Measurements from ENCODE around the gene NEK9. TPM values are rescaled to one million over a fixed set of nuclear protein-coding genes. Genes with fewer than 3 reads are reported as not detected.
A peak's percentile ranks its signal among the peaks of the same experiment; 100 is the strongest.

Gene NEK9
- total RNA-seq, 1 donor from 2014 or later = 43.5 TPM

GRCh38 chr14:75162631-75163030 is 35.8 kb upstream of the NEK9 start:
- Histone ChIP-seq H3K27me3 (ENCODE audit: control insufficient read depth, insufficient read depth, low read length) (no peaks in the 10 kb centered on the region), H3K4me3 (ENCODE audit: low read depth, low read length) (no peak overlapping the region), H3K36me3 (ENCODE audit: control insufficient read depth, insufficient read depth, low read length) (no peaks in the 10 kb centered on the region)
- DNase-seq (ENCODE audit: low read depth) = no peak
- TF ChIP-seq, protein P1, sequence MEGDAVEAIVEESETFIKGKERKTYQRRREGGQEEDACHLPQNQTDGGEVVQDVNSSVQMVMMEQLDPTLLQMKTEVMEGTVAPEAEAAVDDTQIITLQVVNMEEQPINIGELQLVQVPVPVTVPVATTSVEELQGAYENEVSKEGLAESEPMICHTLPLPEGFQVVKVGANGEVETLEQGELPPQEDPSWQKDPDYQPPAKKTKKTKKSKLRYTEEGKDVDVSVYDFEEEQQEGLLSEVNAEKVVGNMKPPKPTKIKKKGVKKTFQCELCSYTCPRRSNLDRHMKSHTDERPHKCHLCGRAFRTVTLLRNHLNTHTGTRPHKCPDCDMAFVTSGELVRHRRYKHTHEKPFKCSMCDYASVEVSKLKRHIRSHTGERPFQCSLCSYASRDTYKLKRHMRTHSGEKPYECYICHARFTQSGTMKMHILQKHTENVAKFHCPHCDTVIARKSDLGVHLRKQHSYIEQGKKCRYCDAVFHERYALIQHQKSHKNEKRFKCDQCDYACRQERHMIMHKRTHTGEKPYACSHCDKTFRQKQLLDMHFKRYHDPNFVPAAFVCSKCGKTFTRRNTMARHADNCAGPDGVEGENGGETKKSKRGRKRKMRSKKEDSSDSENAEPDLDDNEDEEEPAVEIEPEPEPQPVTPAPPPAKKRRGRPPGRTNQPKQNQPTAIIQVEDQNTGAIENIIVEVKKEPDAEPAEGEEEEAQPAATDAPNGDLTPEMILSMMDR (IDR thresholded peaks at IDR 0.05; ENCODE audit: insufficient read depth, low read length, poor library complexity, severe bottlenecking) = peak; percentile 8

GRCh38 chr14:75158843-75159614 is 32.2 kb upstream of the NEK9 start:
- Histone ChIP-seq H3K36me3 (ENCODE audit: control insufficient read depth, insufficient read depth, low read length) (no peaks in the 10 kb centered on the region), H3K27me3 (ENCODE audit: control insufficient read depth, insufficient read depth, low read length) (no peaks in the 10 kb centered on the region), H3K4me3 (ENCODE audit: low read depth, low read length) (no peak overlapping the region)
- DNase-seq (ENCODE audit: low read depth) = no peak
- TF ChIP-seq, protein P1 (IDR thresholded peaks at IDR 0.05; ENCODE audit: insufficient read depth, low read length, poor library complexity, severe bottlenecking) = no peak

- DNase-seq (ENCODE audit: low read depth) = no peak
- TF ChIP-seq, protein P1 (IDR thresholded peaks at IDR 0.05; ENCODE audit: insufficient read depth, low read length, poor library complexity, severe bottlenecking) = no peak
- no peaks in the 10 kb centered on the region for H3K36me3 ChIP-seq (ENCODE audit: control insufficient read depth, insufficient read depth, low read length)
- no peak overlapping the region for H3K4me3 ChIP-seq (ENCODE audit: low read depth, low read length)
- no peaks in the 10 kb centered on the region for H3K27me3 ChIP-seq (ENCODE audit: control insufficient read depth, insufficient read depth, low read length)
Measured at GRCh38 chr14:75156901-75157300, 30.1 kb upstream of the NEK9 start.

DNA sequence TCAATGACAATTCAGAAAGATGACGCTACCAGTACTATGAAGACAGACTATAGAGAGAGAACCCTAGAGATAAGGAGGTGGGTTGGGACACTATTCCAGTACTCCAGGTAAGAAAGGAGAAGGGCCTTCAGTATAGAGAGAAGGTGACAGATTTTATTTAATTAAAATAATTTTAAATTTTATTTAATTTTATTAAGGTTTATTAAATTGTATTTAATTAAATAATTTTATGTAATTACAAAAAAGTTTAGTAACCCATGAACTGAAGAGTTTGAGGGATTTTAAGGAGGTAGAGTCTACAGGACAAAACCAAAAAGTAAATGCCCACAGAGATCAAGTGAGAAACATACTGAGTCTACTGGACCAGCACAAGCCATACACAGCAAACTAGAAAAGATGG is 29.3 kb upstream of the NEK9 start:
- H3K4me3 ChIP-seq (ENCODE audit: low read depth, low read length) = no peak overlapping the region
- DNase-seq (ENCODE audit: low read depth) = no peak
- no peaks in the 10 kb centered on the region for H3K27me3 ChIP-seq (ENCODE audit: control insufficient read depth, insufficient read depth, low read length)
- TF ChIP-seq, protein P1 (IDR thresholded peaks at IDR 0.05; ENCODE audit: insufficient read depth, low read length, poor library complexity, severe bottlenecking) = no peak
- no peaks in the 10 kb centered on the region for H3K36me3 ChIP-seq (ENCODE audit: control insufficient read depth, insufficient read depth, low read length)

DNA sequence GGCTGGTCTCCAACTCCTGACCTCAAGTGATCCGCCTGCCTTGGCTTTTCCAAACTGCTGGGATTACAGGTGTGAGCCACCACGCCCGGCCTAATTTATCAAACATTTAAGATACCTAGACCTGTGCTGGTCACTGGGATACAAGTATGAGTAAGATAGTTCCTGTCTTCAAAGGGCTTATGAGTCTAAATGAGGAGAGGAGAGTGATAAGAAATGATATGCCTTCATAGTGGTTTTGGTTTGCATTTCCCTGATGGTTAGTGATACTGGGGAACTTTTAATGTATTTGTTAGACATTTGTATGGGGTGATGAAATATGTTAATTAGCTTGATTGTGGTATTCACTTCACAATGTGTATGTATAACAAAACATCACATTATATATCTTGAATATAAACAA is 28.3 kb upstream of the NEK9 start:
- H3K4me3 ChIP-seq (ENCODE audit: low read depth, low read length) = no peak overlapping the region
- H3K27me3 ChIP-seq (ENCODE audit: control insufficient read depth, insufficient read depth, low read length) = no peaks in the 10 kb centered on the region
- TF ChIP-seq, protein P1 (IDR thresholded peaks at IDR 0.05; ENCODE audit: insufficient read depth, low read length, poor library complexity, severe bottlenecking) = no peak
- no peaks in the 10 kb centered on the region for H3K36me3 ChIP-seq (ENCODE audit: control insufficient read depth, insufficient read depth, low read length)
- DNase-seq (ENCODE audit: low read depth) = no peak

- DNase-seq (ENCODE audit: low read depth) = no peak
- Histone ChIP-seq H3K27me3 (ENCODE audit: control insufficient read depth, insufficient read depth, low read length) (no peaks in the 10 kb centered on the region), H3K36me3 (ENCODE audit: control insufficient read depth, insufficient read depth, low read length) (no peaks in the 10 kb centered on the region), H3K4me3 (ENCODE audit: low read depth, low read length) (no peak overlapping the region)
- TF ChIP-seq, protein P1 (IDR thresholded peaks at IDR 0.05; ENCODE audit: insufficient read depth, low read length, poor library complexity, severe bottlenecking) = no peak
Measured at GRCh38 chr14:75153295-75153694, 26.4 kb upstream of the NEK9 start.

All from kidney epithelial cell (primary cell).